Fibroblast of the aortic adventitia (primary cell): ENCODE measurements around the gene NEMP2. TPM values are rescaled to one million over a fixed set of nuclear protein-coding genes. Genes with fewer than 3 reads are reported as not detected.

Experiments
- DNase-seq: peaks from one replicate; pipeline ENCODE4 v3.0.0-alpha.2; 2010; ENCODE audit warnings: low read depth
- H3K4me3 ChIP-seq: 2 replicates; pipeline ENCODE4 v1.5.1; 2011; ENCODE audit warnings: low read depth, mild to moderate bottlenecking, control low read depth, low read length, moderate library complexity
- CTCF ChIP-seq: IDR thresholded peaks from 2 replicates; pipeline ENCODE4 v1.5.1; 2011; ENCODE audit warnings: mild to moderate bottlenecking, low read length, control low read depth, inconsistent platforms; ENCODE audit not compliant: insufficient read depth
- total RNA-seq: library from RNA; depleted of rRNA; stranded (reverse); fragments of >200 nt; gene quantifications from 2 replicates; pipeline ENCODE4 v1.2.3, GENCODE V29; 2012; ENCODE audit warnings: low replicate concordance

NEMP2 gene
- total RNA-seq, 1 donor, result 11.7 TPM

- H3K4me3 ChIP-seq, result no peak overlapping the region
- TF ChIP-seq CTCF, result no peak
- no peak for DNase-seq
Observed at GRCh38 chr2:190462181-190462580, 72.3 kb downstream of the NEMP2 start.

DNA sequence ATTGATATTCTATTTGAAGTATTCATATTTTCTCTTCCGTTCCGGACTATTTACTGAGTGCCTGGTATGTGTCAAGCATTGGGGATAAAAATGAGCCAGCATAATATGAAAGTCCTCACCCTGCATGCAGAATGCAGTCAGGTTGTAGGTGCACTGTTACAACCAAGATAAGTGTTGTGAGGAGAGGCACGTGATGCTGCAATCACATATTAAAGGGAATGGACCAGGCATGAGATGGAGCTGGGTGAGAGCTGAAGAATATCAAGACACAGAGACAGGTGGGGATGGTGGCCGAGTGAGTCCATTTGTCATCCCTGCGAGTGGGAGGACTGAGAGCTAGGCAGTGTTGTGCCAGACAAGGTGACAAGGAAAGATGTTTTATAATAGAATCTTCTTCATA lies 74.0 kb downstream of the NEMP2 start:
- DNase-seq, result no peak
- H3K4me3 ChIP-seq, result no peak overlapping the region
- TF ChIP-seq CTCF, result no peak

- TF ChIP-seq CTCF, result no peak
- no peak for DNase-seq
- H3K4me3 ChIP-seq, result no peak overlapping the region
Observed at GRCh38 chr2:190459881-190460280, 74.6 kb downstream of the NEMP2 start.

DNA sequence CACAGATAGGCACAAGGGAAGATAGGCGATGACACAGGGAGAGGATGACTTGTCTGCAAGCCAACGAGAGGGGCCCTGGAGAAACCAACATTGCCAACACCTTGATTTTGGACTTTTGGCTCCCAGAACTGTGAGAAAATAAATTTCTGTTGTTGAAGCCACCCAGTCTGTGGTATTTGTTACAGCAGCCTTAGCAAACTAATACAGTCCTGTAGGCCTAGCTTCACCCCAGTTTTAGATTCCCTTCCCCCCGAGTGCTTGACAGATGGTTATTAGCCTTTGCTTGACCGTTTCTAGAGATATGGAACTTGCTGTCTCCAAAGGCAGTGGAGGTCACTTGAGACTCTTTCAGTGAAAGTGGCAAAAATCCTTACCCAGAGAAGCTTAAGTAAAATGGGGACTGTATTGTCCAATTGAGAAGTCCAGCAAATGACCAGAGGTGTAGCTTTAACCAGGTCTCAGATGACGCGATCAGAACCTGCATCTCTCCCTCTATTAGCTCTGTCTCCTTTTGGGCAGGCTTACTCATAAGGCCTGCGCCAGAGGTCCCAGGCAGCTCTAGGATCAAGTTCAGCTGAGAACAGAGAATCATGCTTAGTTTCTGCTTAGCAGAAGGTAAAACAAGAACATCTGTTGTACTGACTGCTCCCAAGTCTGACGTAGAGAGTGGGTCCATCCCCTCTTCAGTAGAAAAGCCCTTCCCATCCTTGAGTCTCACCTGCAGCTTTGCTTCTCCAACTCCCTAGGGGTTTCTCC lies 76.0 kb downstream of the NEMP2 start:
- no peak overlapping the region for H3K4me3 ChIP-seq
- DNase-seq, result no peak
- no peak for TF ChIP-seq CTCF

GRCh38 chr2:190457256-190457655 lies 77.3 kb downstream of the NEMP2 start:
- no peak for TF ChIP-seq CTCF
- H3K4me3 ChIP-seq, result no peak overlapping the region
- DNase-seq, result no peak

GRCh38 chr2:190456833-190457232 lies 77.7 kb downstream of the NEMP2 start:
- TF ChIP-seq CTCF, result no peak
- DNase-seq, result no peak
- H3K4me3 ChIP-seq, result no peak overlapping the region
